GM23338 (cell line): ENCODE data around the gene FASN.

Experiments used
- CTCF ChIP-seq, 2 experiments: fragments of 200-600 bp in 1 of 2; sonication (generic) in 1 of 2; conservative IDR thresholded peaks; 2 replicates each; pipeline versions ENCODE4 v1.5.1 to v1.6.1; 2016 to 2017; ENCODE audit warnings: antibody characterized with exemption in 2 of 2, low read depth in 2 of 2, mild to moderate bottlenecking in 2 of 2, moderate library complexity in 1 of 2
- EZH2 ChIP-seq: fragments of 200-600 bp; sonication (generic); IDR thresholded peaks from one replicate; pipeline ENCODE4 v1.8.0; 2017; ENCODE audit warnings: antibody characterized with exemption, mild to moderate bottlenecking, low read depth; ENCODE audit not compliant: unreplicated experiment
- EZH2phosphoT487 ChIP-seq: fragments of 200-600 bp; sonication (generic); IDR thresholded peaks from one replicate; pipeline ENCODE4 v1.8.1; 2018; ENCODE audit warnings: antibody characterized with exemption; ENCODE audit not compliant: unreplicated experiment
- POLR2AphosphoS5 ChIP-seq: IDR thresholded peaks from 2 replicates; pipeline ENCODE4 v1.6.1; 2016; ENCODE audit warnings: antibody characterized with exemption, low read depth
- REST ChIP-seq: IDR thresholded peaks from one replicate; pipeline ENCODE4 v1.6.1; 2018; ENCODE audit warnings: antibody characterized with exemption; ENCODE audit not compliant: unreplicated experiment

- TF ChIP-seq CTCF (conservative IDR thresholded peaks at IDR 0.05; ENCODE audit: low read depth in 2 of 2) (no peak), POLR2AphosphoS5 (no peak), EZH2 (no peak), REST (no peak), EZH2phosphoT487 (no peak)
Observed at GRCh38 chr17:82143333-82143732, 45.3 kb upstream of the FASN start.
